ENCODE measurements around the gene CARTPT.

DNA sequence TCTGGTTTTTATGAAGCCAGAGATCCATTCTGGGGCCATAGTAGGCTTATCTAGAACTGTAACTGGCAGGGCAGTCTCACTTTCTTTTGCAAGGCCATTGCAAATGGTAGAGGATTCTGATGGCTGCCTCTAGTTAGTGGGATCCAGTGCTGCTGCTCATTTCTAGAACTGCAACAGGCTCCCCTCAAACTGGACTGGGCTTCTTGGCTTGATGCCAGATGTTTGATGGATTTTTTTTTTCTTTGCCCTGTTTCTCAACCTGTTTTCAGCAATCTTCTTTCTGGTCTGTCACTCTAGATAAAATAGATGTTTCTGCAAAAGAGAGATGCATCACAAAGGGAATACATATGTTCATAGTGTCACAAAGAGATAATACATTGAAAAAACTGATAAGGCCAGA is 11.9 kb downstream of the CARTPT start:
- TF ChIP-seq, protein P1, sequence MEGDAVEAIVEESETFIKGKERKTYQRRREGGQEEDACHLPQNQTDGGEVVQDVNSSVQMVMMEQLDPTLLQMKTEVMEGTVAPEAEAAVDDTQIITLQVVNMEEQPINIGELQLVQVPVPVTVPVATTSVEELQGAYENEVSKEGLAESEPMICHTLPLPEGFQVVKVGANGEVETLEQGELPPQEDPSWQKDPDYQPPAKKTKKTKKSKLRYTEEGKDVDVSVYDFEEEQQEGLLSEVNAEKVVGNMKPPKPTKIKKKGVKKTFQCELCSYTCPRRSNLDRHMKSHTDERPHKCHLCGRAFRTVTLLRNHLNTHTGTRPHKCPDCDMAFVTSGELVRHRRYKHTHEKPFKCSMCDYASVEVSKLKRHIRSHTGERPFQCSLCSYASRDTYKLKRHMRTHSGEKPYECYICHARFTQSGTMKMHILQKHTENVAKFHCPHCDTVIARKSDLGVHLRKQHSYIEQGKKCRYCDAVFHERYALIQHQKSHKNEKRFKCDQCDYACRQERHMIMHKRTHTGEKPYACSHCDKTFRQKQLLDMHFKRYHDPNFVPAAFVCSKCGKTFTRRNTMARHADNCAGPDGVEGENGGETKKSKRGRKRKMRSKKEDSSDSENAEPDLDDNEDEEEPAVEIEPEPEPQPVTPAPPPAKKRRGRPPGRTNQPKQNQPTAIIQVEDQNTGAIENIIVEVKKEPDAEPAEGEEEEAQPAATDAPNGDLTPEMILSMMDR (IDR thresholded peaks at IDR 0.05 in 2 of 3, conservative IDR thresholded peaks at IDR 0.05 in 1 of 3; ENCODE audit: borderline replicate concordance in 1 of 3, insufficient read depth in 1 of 3, low read depth in 2 of 3, low read length in 2 of 3) = no peak
- TF ChIP-seq SRF (IDR thresholded peaks at IDR 0.05; ENCODE audit: low read depth) (no peak), POLR2AphosphoS5 (IDR thresholded peaks at IDR 0.05; ENCODE audit: low read depth, low read length) (no peak), TCF7L2 (IDR thresholded peaks at IDR 0.05; ENCODE audit: borderline replicate concordance, extremely low read depth, insufficient read depth, insufficient read length) (no peak), EZH2phosphoT487 (IDR thresholded peaks at IDR 0.05; ENCODE audit: borderline replicate concordance) (no peak), POLR2A (IDR thresholded peaks at IDR 0.05; ENCODE audit: borderline replicate concordance, extremely low read depth, insufficient read depth, insufficient read length) (no peak), EGR1 (IDR thresholded peaks at IDR 0.05; ENCODE audit: low read depth) (no peak)
- TF ChIP-seq, protein P2, sequence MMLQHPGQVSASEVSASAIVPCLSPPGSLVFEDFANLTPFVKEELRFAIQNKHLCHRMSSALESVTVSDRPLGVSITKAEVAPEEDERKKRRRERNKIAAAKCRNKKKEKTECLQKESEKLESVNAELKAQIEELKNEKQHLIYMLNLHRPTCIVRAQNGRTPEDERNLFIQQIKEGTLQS (IDR thresholded peaks at IDR 0.05) = no peak

Measured in HCT116 (cell line).